Ovary (tissue), 3 donors: ENCODE data around the gene TARS2.

Source experiments
- CTCF ChIP-seq, 3 donors: fragments of 450-650 bp in 2 of 3; fragments of 200-600 bp in 1 of 3; IDR thresholded peaks; one replicate each; pipeline versions ENCODE4 v1.5.1 to v1.8.0; 2016 to 2022; ENCODE audit warnings: antibody characterized with exemption in 3 of 3, mild to moderate bottlenecking in 1 of 3
- EP300 ChIP-seq: sonication (generic); formaldehyde crosslinking; IDR thresholded peaks from one replicate; pipeline ENCODE4 v1.6.1; 2017; ENCODE audit warnings: antibody characterized with exemption
- POLR2A ChIP-seq: fragments of 450-650 bp; IDR thresholded peaks from one replicate; pipeline ENCODE4 v1.6.1; 2017; ENCODE audit warnings: antibody characterized with exemption, mild to moderate bottlenecking, moderate library complexity
- donor health status: DM: no; HTN: no; CAD: no.

GRCh38 chr1:150521196-150521968 lies 34.2 kb downstream of the TARS2 start:
- TF ChIP-seq POLR2A, result no peak
- no peak for TF ChIP-seq CTCF (IDR thresholded peaks at IDR 0.05)
- no peak for TF ChIP-seq EP300
